HUDEP-2 (cell line): ENCODE measurements around the gene TIMM21.
A peak's percentile ranks its signal among the peaks of the same experiment; 100 is the strongest.

Experiments used
- DNase-seq, 76 experiments: peaks; one replicate each; lab custom pipeline; 2025; ENCODE audit not compliant: unreplicated experiment in 76 of 76; lab: John Stamatoyannopoulos, UW

TIMM21 gene

GRCh38 chr18:74146756-74147155 lies 1.6 kb upstream of the TIMM21 start:
- no peak for DNase-seq

GRCh38 chr18:74147491-74147778 lies 888 bp upstream of the TIMM21 start:
- DNase-seq: no peak

GRCh38 chr18:74148543-74149070 lies 284 bp downstream of the TIMM21 start:
- peak in 4 of 76 experiments; percentile 10 to 50 (median 38) for DNase-seq

GRCh38 chr18:74149878-74150277 lies 1.6 kb downstream of the TIMM21 start:
- DNase-seq: peak in 4 of 76 experiments; percentile 18 to 41 (median 30)

- no peak for DNase-seq
These were observed 3.9 kb downstream of the TIMM21 start for GRCh38 chr18:74152270-74152669.

- DNase-seq: peak in 14 of 76 experiments; percentile 2 to 46 (median 15)
These were observed 4.5 kb downstream of the TIMM21 start for GRCh38 chr18:74152857-74153256.

- no peak for DNase-seq
These were observed 5.1 kb downstream of the TIMM21 start for GRCh38 chr18:74153377-74153776.

GRCh38 chr18:74153793-74154192 lies 5.5 kb downstream of the TIMM21 start:
- no peak for DNase-seq

- no peak for DNase-seq
These were observed 6.4 kb downstream of the TIMM21 start for GRCh38 chr18:74154716-74155115.

GRCh38 chr18:74155276-74155675 lies 7.0 kb downstream of the TIMM21 start:
- no peak for DNase-seq

- no peak for DNase-seq
These were observed 14.8 kb downstream of the TIMM21 start for GRCh38 chr18:74163019-74163660.

GRCh38 chr18:74166386-74166785 lies 18.1 kb downstream of the TIMM21 start:
- DNase-seq: no peak

- DNase-seq: no peak
These were observed 23.7 kb downstream of the TIMM21 start for GRCh38 chr18:74171910-74172606.

- DNase-seq: no peak
These were observed 24.5 kb downstream of the TIMM21 start for GRCh38 chr18:74172697-74173433.

GRCh38 chr18:74173434-74173750 lies 25.1 kb downstream of the TIMM21 start:
- no peak for DNase-seq

- no peak for DNase-seq
These were observed 27.3 kb downstream of the TIMM21 start for GRCh38 chr18:74175658-74176057.

GRCh38 chr18:74178884-74179283 lies 30.6 kb downstream of the TIMM21 start:
- no peak for DNase-seq

GRCh38 chr18:74179623-74180199 lies 31.4 kb downstream of the TIMM21 start:
- no peak for DNase-seq

GRCh38 chr18:74182335-74182734 lies 34.0 kb downstream of the TIMM21 start:
- DNase-seq: no peak

GRCh38 chr18:74183130-74183529 lies 34.8 kb downstream of the TIMM21 start:
- no peak for DNase-seq

- no peak for DNase-seq
These were observed 36.6 kb downstream of the TIMM21 start for GRCh38 chr18:74184875-74185274.
